ENCODE results near the gene KRT36.
A peak's percentile ranks its signal among the peaks of the same experiment; 100 is the strongest.

KRT36 gene

DNA sequence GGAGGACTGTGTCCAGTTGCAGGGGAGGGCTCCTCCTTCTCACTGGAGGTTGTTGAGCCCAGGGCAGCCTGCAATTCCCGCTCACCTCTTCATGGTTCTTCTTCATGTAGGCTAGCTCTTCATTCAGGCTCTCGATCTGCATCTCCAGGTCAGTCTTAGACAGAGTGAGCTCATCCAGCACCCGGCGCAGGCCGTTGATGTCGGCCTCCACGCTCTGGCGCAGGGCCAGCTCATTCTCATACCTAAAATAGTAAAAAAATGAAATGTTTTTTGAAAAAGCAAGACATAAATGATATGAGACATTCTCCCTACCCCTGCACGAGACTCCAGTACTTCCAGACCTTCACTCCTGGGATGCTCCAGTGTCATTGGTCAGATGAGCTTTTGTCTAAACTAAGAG is 13.5 kb upstream of the KRT36 start:
- H2BK12ac ChIP-seq (ENCODE audit: low read length): no peak overlapping the region
- H3K9me3 ChIP-seq (replicated peaks in 1 of 2; ENCODE audit: control insufficient read depth in 2 of 2, insufficient read depth in 1 of 2, low read depth in 1 of 2, low read length in 2 of 2): no peaks in the 10 kb centered on the region
- no peak overlapping the region for H2AK5ac ChIP-seq (ENCODE audit: low read depth, low read length)
- no peak overlapping the region for H2BK15ac ChIP-seq (ENCODE audit: low read length)
- no peak overlapping the region for H2BK120ac ChIP-seq (ENCODE audit: low read depth, low read length)
- no peaks in the 10 kb centered on the region for H3K79me1 ChIP-seq (ENCODE audit: low read depth, low read length)
- no peak overlapping the region for H3K4me2 ChIP-seq (ENCODE audit: insufficient read depth, low read length, poor library complexity, severe bottlenecking)
- H3K36me3 ChIP-seq (replicated peaks in 1 of 2; ENCODE audit: control insufficient read depth in 2 of 2, insufficient read depth in 2 of 2, low read length in 2 of 2): no peaks in the 10 kb centered on the region
- no peak overlapping the region for H3K18ac ChIP-seq (ENCODE audit: low read length)
- H2AFZ ChIP-seq (ENCODE audit: low read length): no peak overlapping the region
- H3K27ac ChIP-seq (replicated peaks; ENCODE audit: low read length): no peak overlapping the region
- no CpG with 5 or more reads among the region's 9 CpGs for WGBS, 2 donors (ENCODE audit: extremely low coverage in 2 of 2, insufficient read length in 2 of 2, insufficient replicate concordance in 1 of 2)
- H3K4me3 ChIP-seq (ENCODE audit: low read length in 2 of 2): no peak overlapping the region
- no peak overlapping the region for H3K9ac ChIP-seq (ENCODE audit: low read depth, low read length, poor library complexity)
- no peak overlapping the region for H3K14ac ChIP-seq (ENCODE audit: low read length)
- no peak overlapping the region for H4K8ac ChIP-seq (ENCODE audit: low read depth, low read length)
- no peak overlapping the region for H2BK5ac ChIP-seq (ENCODE audit: low read length)
- H3K4me1 ChIP-seq (ENCODE audit: control insufficient read depth in 2 of 2, insufficient read depth in 1 of 2, low read depth in 1 of 2, low read length in 2 of 2): peaks cover 0 to 11% of the 10 kb centered on the region in 2 donors
- no peak for DNase-seq (ENCODE audit: low spot score)
- H4K91ac ChIP-seq (ENCODE audit: low read depth, low read length, poor library complexity): no peak overlapping the region
- peaks cover 0 to 8% (median 0%) of the 10 kb centered on the region in 3 experiments for H3K27me3 ChIP-seq (ENCODE audit: control insufficient read depth in 3 of 3, insufficient read depth in 3 of 3, low read depth in 1 of 3, low read length in 3 of 3)
- no peak overlapping the region for H3K23ac ChIP-seq (ENCODE audit: low read depth, low read length, poor library complexity)
- no peak overlapping the region for H3K4ac ChIP-seq (ENCODE audit: low read length)

DNA sequence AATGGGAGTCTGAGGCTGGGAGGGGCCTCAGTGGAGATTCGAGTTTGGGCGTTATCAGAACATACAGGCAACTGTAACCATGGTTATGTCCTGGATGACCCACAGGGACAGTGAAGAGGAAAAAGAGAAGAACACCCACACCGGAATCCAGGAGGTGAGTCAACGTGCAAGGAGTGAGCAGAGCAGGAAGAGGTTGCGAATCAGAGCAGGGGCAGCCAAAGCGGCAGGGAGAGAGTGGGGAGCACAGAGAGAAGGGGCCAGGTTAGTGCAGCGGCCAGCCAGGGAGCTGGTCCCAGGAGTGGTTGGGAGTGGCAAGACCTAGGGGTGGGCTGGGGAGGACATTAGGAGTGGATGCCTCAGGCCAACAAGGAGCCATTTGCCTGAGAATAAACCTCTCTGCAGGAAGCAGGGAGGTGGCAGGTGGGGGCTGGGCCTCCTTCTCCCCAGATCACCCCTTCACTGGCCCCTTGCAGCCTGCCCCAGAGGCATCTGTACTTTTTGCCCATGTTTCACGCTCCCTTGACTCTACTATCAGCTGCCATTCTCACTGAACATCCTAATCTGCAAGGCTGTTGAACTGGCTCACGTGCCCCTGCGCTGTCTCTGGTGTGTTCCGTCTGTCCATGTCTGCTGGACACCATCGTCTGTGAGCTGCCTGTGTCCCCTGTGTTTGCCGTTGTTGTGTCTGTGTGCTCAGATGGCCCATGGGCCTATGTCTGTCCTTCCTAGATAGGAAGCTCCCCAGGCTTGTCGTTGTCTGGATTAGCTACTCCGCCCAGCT is 10.6 kb upstream of the KRT36 start:
- peaks cover 0 to 3% (median 0%) of the 10 kb centered on the region in 3 experiments for H3K27me3 ChIP-seq (ENCODE audit: control insufficient read depth in 3 of 3, insufficient read depth in 3 of 3, low read depth in 1 of 3, low read length in 3 of 3)
- H3K18ac ChIP-seq (ENCODE audit: low read length): peak overlapping the region; percentile 87
- H3K36me3 ChIP-seq (replicated peaks in 1 of 2; ENCODE audit: control insufficient read depth in 2 of 2, insufficient read depth in 2 of 2, low read length in 2 of 2): no peaks in the 10 kb centered on the region
- no peaks in the 10 kb centered on the region for H3K9me3 ChIP-seq (replicated peaks in 1 of 2; ENCODE audit: control insufficient read depth in 2 of 2, insufficient read depth in 1 of 2, low read depth in 1 of 2, low read length in 2 of 2)
- peak overlapping the region; percentile 40 for H3K23ac ChIP-seq (ENCODE audit: low read depth, low read length, poor library complexity)
- peak overlapping the region; percentile 47 for H3K14ac ChIP-seq (ENCODE audit: low read length)
- H3K9ac ChIP-seq (ENCODE audit: low read depth, low read length, poor library complexity): no peak overlapping the region
- no peak overlapping the region for H2BK12ac ChIP-seq (ENCODE audit: low read length)
- H3K4me3 ChIP-seq (ENCODE audit: low read length in 2 of 2): no peak overlapping the region
- H3K4me2 ChIP-seq (ENCODE audit: insufficient read depth, low read length, poor library complexity, severe bottlenecking): no peak overlapping the region
- DNase-seq (ENCODE audit: low spot score): no peak
- no peak overlapping the region for H2AFZ ChIP-seq (ENCODE audit: low read length)
- H4K8ac ChIP-seq (ENCODE audit: low read depth, low read length): peak overlapping the region; percentile 44
- peak overlapping the region; percentile 91 for H2AK5ac ChIP-seq (ENCODE audit: low read depth, low read length)
- no CpG with 5 or more reads among the region's 15 CpGs for WGBS, 2 donors (ENCODE audit: extremely low coverage in 2 of 2, insufficient read length in 2 of 2, insufficient replicate concordance in 1 of 2)
- no peak overlapping the region for H3K27ac ChIP-seq (replicated peaks; ENCODE audit: low read length)
- peaks cover 0 to 9% of the 10 kb centered on the region in 2 donors for H3K4me1 ChIP-seq (ENCODE audit: control insufficient read depth in 2 of 2, insufficient read depth in 1 of 2, low read depth in 1 of 2, low read length in 2 of 2)
- peak overlapping the region; percentile 42 for H2BK5ac ChIP-seq (ENCODE audit: low read length)
- H2BK120ac ChIP-seq (ENCODE audit: low read depth, low read length): no peak overlapping the region
- no peaks in the 10 kb centered on the region for H3K79me1 ChIP-seq (ENCODE audit: low read depth, low read length)
- H2BK15ac ChIP-seq (ENCODE audit: low read length): peak overlapping the region; percentile 32
- H3K4ac ChIP-seq (ENCODE audit: low read length): no peak overlapping the region
- no peak overlapping the region for H4K91ac ChIP-seq (ENCODE audit: low read depth, low read length, poor library complexity)

DNA sequence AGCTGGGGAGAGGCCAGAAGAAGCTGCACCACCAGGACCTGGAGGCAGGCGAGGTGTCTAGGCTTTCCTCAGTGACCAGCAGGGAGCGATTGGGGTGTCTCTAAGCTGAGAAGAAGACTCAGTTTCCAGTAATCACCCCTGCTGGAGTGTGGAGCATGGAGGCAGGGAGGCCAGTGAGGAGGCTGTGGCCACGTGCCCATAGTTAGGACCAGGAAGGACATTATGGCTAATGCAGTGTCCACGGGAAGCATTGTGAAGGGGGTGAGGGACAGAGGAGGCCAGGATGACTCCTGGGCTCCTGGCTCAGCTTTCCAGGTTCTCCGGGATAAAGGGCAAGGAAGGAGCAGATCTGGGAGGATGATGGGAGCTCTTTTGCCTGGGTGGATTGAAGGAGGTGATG is 10.0 kb upstream of the KRT36 start:
- Histone ChIP-seq H2AK5ac (ENCODE audit: low read depth, low read length) (peak overlapping the region; percentile 91), H3K9me3 (replicated peaks in 1 of 2; ENCODE audit: control insufficient read depth in 2 of 2, insufficient read depth in 1 of 2, low read depth in 1 of 2, low read length in 2 of 2) (no peaks in the 10 kb centered on the region), H3K4me3 (ENCODE audit: low read length in 2 of 2) (no peak overlapping the region), H2BK120ac (ENCODE audit: low read depth, low read length) (no peak overlapping the region), H2BK15ac (ENCODE audit: low read length) (no peak overlapping the region), H3K4me2 (ENCODE audit: insufficient read depth, low read length, poor library complexity, severe bottlenecking) (no peak overlapping the region), H3K27me3 (ENCODE audit: control insufficient read depth in 3 of 3, insufficient read depth in 3 of 3, low read depth in 1 of 3, low read length in 3 of 3) (peaks cover 0 to 3% (median 0%) of the 10 kb centered on the region in 3 experiments), H4K91ac (ENCODE audit: low read depth, low read length, poor library complexity) (no peak overlapping the region), H3K14ac (ENCODE audit: low read length) (no peak overlapping the region), H3K79me1 (ENCODE audit: low read depth, low read length) (no peaks in the 10 kb centered on the region), H2BK12ac (ENCODE audit: low read length) (no peak overlapping the region), H3K23ac (ENCODE audit: low read depth, low read length, poor library complexity) (peak overlapping the region; percentile 8), H3K18ac (ENCODE audit: low read length) (peak overlapping the region; percentile 2), H3K4me1 (ENCODE audit: control insufficient read depth in 2 of 2, insufficient read depth in 1 of 2, low read depth in 1 of 2, low read length in 2 of 2) (peaks cover 0 to 9% of the 10 kb centered on the region in 2 donors), H2BK5ac (ENCODE audit: low read length) (peak overlapping the region; percentile 42), H4K8ac (ENCODE audit: low read depth, low read length) (no peak overlapping the region), H3K4ac (ENCODE audit: low read length) (no peak overlapping the region), H3K36me3 (replicated peaks in 1 of 2; ENCODE audit: control insufficient read depth in 2 of 2, insufficient read depth in 2 of 2, low read length in 2 of 2) (no peaks in the 10 kb centered on the region), H3K27ac (replicated peaks; ENCODE audit: low read length) (no peak overlapping the region), H3K9ac (ENCODE audit: low read depth, low read length, poor library complexity) (no peak overlapping the region), H2AFZ (ENCODE audit: low read length) (no peak overlapping the region)
- no peak for DNase-seq (ENCODE audit: low spot score)
- no CpG with 5 or more reads among the region's 5 CpGs for WGBS, 2 donors (ENCODE audit: extremely low coverage in 2 of 2, insufficient read length in 2 of 2, insufficient replicate concordance in 1 of 2)

DNA sequence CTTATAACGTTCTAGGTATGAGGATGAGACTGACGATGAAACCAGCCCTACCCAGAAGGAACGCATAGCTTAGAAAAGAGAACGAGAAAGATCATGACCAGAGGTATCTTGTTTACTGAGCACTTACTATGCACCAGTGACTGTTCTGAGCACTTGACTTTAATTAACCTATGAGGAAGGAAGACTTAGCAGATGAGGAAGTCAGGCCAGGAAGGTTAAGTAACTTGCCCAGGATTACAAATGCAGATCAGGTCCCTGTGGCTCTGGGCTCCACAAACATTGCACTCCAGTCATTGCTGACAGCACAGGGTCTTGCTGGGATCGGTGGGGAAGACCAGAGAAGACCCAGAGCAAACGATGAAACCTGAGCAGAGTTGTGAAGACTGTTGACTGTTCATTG is 8.6 kb upstream of the KRT36 start:
- Histone ChIP-seq H4K91ac (ENCODE audit: low read depth, low read length, poor library complexity) (no peak overlapping the region), H3K4me3 (ENCODE audit: low read length in 2 of 2) (no peak overlapping the region), H3K18ac (ENCODE audit: low read length) (no peak overlapping the region), H3K9ac (ENCODE audit: low read depth, low read length, poor library complexity) (no peak overlapping the region), H3K36me3 (replicated peaks in 1 of 2; ENCODE audit: control insufficient read depth in 2 of 2, insufficient read depth in 2 of 2, low read length in 2 of 2) (no peaks in the 10 kb centered on the region), H2BK12ac (ENCODE audit: low read length) (no peak overlapping the region), H4K8ac (ENCODE audit: low read depth, low read length) (no peak overlapping the region), H3K27me3 (ENCODE audit: control insufficient read depth in 3 of 3, insufficient read depth in 3 of 3, low read depth in 1 of 3, low read length in 3 of 3) (peaks cover 0 to 3% (median 0%) of the 10 kb centered on the region in 3 experiments), H3K4ac (ENCODE audit: low read length) (no peak overlapping the region), H3K9me3 (replicated peaks in 1 of 2; ENCODE audit: control insufficient read depth in 2 of 2, insufficient read depth in 1 of 2, low read depth in 1 of 2, low read length in 2 of 2) (no peaks in the 10 kb centered on the region), H2BK15ac (ENCODE audit: low read length) (no peak overlapping the region), H2BK120ac (ENCODE audit: low read depth, low read length) (no peak overlapping the region), H2BK5ac (ENCODE audit: low read length) (no peak overlapping the region), H3K14ac (ENCODE audit: low read length) (no peak overlapping the region), H3K79me1 (ENCODE audit: low read depth, low read length) (no peaks in the 10 kb centered on the region), H3K4me2 (ENCODE audit: insufficient read depth, low read length, poor library complexity, severe bottlenecking) (no peak overlapping the region), H3K4me1 (ENCODE audit: control insufficient read depth in 2 of 2, insufficient read depth in 1 of 2, low read depth in 1 of 2, low read length in 2 of 2) (peaks cover 0 to 9% of the 10 kb centered on the region in 2 donors), H3K27ac (replicated peaks; ENCODE audit: low read length) (no peak overlapping the region), H2AK5ac (ENCODE audit: low read depth, low read length) (peak overlapping the region; percentile 38), H2AFZ (ENCODE audit: low read length) (no peak overlapping the region), H3K23ac (ENCODE audit: low read depth, low read length, poor library complexity) (no peak overlapping the region)
- WGBS, 2 donors (ENCODE audit: extremely low coverage in 2 of 2, insufficient read length in 2 of 2, insufficient replicate concordance in 1 of 2): no CpG with 5 or more reads among the region's 6 CpGs
- no peak for DNase-seq (ENCODE audit: low spot score)

Measured in neuronal stem cell (in vitro differentiated cells).